Calu3 (cell line): ENCODE data around the gene ZBTB49. TPM values are rescaled to one million over a fixed set of nuclear protein-coding genes. Genes with fewer than 3 reads are reported as not detected.

Experiments
- BruUV-seq: library from RNA; stranded (reverse); fragments of 400-500 nt; replicated peaks from 2 replicates; lab custom pipeline; 2021; lab: Mats Ljungman, UMichigan
- CTCF ChIA-PET: fragments of 300-600 bp; sonication (Branson Sonifier 250); formaldehyde crosslinking; loops from one replicate; lab custom pipeline; 2022; ENCODE audit warnings: antibody characterized with exemption; lab: Charles Lee
- DNase-seq: peaks from one replicate; pipeline ENCODE4 v3.0.0; 2022
- H3K27ac Mint-ChIP-seq: one replicate; pipeline ENCODE4 v1.8.0; 2022; ENCODE audit warnings: mixed read lengths; ENCODE audit not compliant: unreplicated experiment
- H3K27me3 Mint-ChIP-seq: one replicate; pipeline ENCODE4 v1.8.0; 2022; ENCODE audit warnings: mixed read lengths; ENCODE audit not compliant: unreplicated experiment
- H3K36me3 Mint-ChIP-seq: one replicate; pipeline ENCODE4 v1.8.0; 2022; ENCODE audit warnings: mild to moderate bottlenecking, moderate library complexity, mixed read lengths; ENCODE audit not compliant: insufficient read depth, unreplicated experiment
- H3K4me1 Mint-ChIP-seq: one replicate; pipeline ENCODE4 v1.8.0; 2022; ENCODE audit warnings: mild to moderate bottlenecking, low read depth, mixed read lengths; ENCODE audit not compliant: unreplicated experiment
- H3K4me3 Mint-ChIP-seq: one replicate; pipeline ENCODE4 v1.8.0; 2022; ENCODE audit warnings: mild to moderate bottlenecking, low read depth, moderate library complexity, mixed read lengths; ENCODE audit not compliant: unreplicated experiment
- H3K9me3 Mint-ChIP-seq: one replicate; pipeline ENCODE4 v1.8.0; 2022; ENCODE audit warnings: low read depth, mixed read lengths; ENCODE audit not compliant: unreplicated experiment
- intact Hi-C: fragments of 100-400 bp; cut with micrococcal nuclease; formaldehyde crosslinking; loops from one replicate; pipeline ENCODE4 v1.10.0; 2022; ENCODE audit not compliant: unreplicated experiment
- total RNA-seq: library from RNA; stranded (reverse); gene quantifications from 2 replicates; pipeline ENCODE4 v1.2.3, GENCODE V29; 2022
- TF ChIP-seq, protein P1 (sequence below): fragments of 200-600 bp; IDR thresholded peaks from one replicate; pipeline ENCODE4 v1.8.0; 2022; ENCODE audit warnings: antibody characterized with exemption; ENCODE audit not compliant: unreplicated experiment

Gene ZBTB49
- total RNA-seq, 1 experiment from 2014 or later = 3.3 TPM

DNA sequence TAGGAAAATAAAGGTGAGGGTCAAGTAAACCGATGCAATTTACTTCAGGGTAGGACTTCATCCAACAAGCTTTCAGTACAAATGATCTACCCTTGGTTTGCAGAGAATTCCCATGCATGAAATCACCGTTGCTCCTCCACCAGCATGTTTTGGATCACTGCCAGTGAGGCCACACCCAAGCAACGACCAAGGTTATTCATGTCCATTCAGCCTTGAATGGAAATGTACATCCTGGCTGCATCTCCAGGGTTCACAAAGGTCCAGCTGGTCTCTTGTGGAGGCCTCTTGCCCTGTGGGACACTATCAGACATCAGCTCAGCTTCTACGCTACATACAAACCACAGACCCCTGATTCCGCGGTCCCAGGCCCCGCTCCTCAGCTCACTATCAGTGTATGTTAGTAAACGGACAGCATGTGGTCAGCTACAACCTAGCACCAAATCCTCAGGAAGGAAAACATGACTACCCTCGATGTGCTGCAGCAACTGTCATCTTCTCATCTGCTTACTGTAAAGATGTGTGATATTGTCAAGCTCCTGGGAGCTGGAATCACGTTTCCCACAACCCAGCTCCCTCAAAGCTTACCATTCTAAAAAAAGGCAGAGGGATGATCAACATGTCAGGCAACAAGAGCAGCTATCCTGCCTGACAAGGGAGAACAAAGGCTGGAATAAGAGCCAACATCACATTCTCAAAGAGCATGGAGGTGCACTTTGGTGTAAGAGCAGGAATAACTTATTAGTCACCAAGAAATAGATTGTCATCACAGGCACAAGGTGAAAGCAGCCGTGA, 5.0 kb upstream of the ZBTB49 start:
- TF ChIP-seq, protein P1, sequence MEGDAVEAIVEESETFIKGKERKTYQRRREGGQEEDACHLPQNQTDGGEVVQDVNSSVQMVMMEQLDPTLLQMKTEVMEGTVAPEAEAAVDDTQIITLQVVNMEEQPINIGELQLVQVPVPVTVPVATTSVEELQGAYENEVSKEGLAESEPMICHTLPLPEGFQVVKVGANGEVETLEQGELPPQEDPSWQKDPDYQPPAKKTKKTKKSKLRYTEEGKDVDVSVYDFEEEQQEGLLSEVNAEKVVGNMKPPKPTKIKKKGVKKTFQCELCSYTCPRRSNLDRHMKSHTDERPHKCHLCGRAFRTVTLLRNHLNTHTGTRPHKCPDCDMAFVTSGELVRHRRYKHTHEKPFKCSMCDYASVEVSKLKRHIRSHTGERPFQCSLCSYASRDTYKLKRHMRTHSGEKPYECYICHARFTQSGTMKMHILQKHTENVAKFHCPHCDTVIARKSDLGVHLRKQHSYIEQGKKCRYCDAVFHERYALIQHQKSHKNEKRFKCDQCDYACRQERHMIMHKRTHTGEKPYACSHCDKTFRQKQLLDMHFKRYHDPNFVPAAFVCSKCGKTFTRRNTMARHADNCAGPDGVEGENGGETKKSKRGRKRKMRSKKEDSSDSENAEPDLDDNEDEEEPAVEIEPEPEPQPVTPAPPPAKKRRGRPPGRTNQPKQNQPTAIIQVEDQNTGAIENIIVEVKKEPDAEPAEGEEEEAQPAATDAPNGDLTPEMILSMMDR = no peak
- Mint-ChIP-seq H3K27me3 (no peaks in the 10 kb centered on the region), H3K4me3 (no peak overlapping the region), H3K4me1 (peaks cover 16% of the 10 kb centered on the region), H3K9me3 (no peaks in the 10 kb centered on the region), H3K27ac (no peak overlapping the region), H3K36me3 (peaks cover 15% of the 10 kb centered on the region)
- CTCF ChIA-PET = no interaction called here
- DNase-seq = peak; percentile 1
- intact Hi-C loops = no loop called here
- no TSS peak for BruUV-seq

DNA sequence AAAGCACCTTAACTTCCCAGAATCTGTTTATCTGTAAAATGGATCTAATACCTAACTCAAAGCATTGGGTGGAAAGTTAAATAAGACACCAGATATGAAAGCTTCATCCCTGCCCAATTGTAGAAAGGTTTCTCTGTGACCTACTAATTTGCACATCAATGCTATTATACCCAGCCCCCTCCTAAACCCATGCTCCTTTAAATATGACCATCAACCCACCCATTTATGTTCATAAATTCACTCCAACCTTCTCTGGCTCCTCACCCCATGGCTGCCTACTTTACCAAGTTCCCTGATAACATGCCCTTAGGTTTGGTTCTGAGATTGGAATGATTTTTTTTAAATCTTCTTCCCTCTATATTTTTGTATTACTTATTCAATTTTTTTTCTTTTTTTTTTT, 2.0 kb upstream of the ZBTB49 start:
- Mint-ChIP-seq H3K4me1 (peaks cover 16% of the 10 kb centered on the region), H3K9me3 (no peaks in the 10 kb centered on the region), H3K4me3 (no peak overlapping the region), H3K27me3 (no peaks in the 10 kb centered on the region), H3K36me3 (peaks cover 27% of the 10 kb centered on the region), H3K27ac (no peak overlapping the region)
- CTCF ChIA-PET = no interaction called here
- DNase-seq = no peak
- intact Hi-C loops = no loop called here
- BruUV-seq = no TSS peak
- TF ChIP-seq, protein P1 = no peak

DNA sequence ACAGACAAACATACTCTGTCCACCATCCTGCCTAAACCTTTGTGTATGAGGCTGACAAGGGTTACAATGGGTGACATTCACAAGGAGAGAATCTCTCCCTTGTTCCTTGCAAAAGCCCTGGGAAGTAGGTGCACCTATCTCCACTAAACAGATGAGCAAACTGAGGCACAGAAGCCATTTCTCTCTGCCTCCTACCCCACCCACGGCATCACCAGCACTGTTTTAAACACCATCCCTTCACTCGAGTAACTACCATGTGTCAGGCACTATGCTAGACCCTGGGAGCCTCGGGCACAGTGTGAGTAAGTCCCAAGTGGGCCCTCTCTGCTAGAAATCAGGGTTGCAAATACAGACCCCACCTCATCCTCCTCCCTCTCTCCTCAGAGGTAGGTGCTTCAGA, 996 bp upstream of the ZBTB49 start:
- CTCF ChIA-PET = no interaction called here
- intact Hi-C loops = no loop called here
- peak overlapping the region; percentile 58 for H3K27ac Mint-ChIP-seq
- H3K4me1 Mint-ChIP-seq = peaks cover 16% of the 10 kb centered on the region
- peaks cover 27% of the 10 kb centered on the region for H3K36me3 Mint-ChIP-seq
- H3K9me3 Mint-ChIP-seq = no peaks in the 10 kb centered on the region
- peak overlapping the region; percentile 98 for H3K4me3 Mint-ChIP-seq
- DNase-seq = no peak
- BruUV-seq = no TSS peak
- TF ChIP-seq, protein P1 = no peak
- no peaks in the 10 kb centered on the region for H3K27me3 Mint-ChIP-seq

DNA sequence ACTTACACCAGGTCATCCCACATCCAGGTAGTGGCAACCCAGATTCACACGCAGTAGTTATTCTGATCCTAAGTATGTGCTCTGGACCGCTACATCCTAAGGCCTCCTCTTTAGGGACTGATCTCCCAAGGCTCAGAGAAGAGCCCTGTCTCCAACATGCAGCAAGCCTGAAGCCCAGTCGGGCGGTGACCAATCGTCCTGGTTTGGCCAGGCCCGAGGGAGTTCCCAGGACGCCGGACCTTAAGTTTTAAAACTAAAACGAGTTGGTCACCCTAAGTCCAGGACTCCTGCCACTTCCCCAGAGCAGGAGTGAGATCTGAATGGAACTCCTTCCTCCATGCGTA, 482 bp upstream of the ZBTB49 start:
- intact Hi-C loops = no loop called here
- CTCF ChIA-PET = no interaction called here
- BruUV-seq = TSS peak; percentile 68
- peaks cover 27% of the 10 kb centered on the region for H3K36me3 Mint-ChIP-seq
- H3K9me3 Mint-ChIP-seq = no peaks in the 10 kb centered on the region
- H3K4me3 Mint-ChIP-seq = peak overlapping the region; percentile 98
- TF ChIP-seq, protein P1 = no peak
- peak; percentile 9 for DNase-seq
- peaks cover 16% of the 10 kb centered on the region for H3K4me1 Mint-ChIP-seq
- peak overlapping the region; percentile 58 for H3K27ac Mint-ChIP-seq
- no peaks in the 10 kb centered on the region for H3K27me3 Mint-ChIP-seq
